K562 (cell line): ENCODE measurements around the gene KMT2A. TPM values are rescaled to one million over a fixed set of nuclear protein-coding genes. Genes with fewer than 3 reads are reported as not detected.

Source experiments
- BRF1 ChIP-seq: IDR thresholded peaks from 3 replicates; pipeline ENCODE4 v1.6.1; 2011; ENCODE audit warnings: borderline replicate concordance, mild to moderate bottlenecking; ENCODE audit not compliant: insufficient read length; ENCODE audit errors: extremely low read depth
- CBFB ChIP-seq: sonication (generic); formaldehyde crosslinking; IDR thresholded peaks from 2 replicates; pipeline ENCODE4 v1.4.0; 2020; ENCODE audit warnings: mild to moderate bottlenecking, missing genetic modification reagents
- CHD1 ChIP-seq: fragments of 200-600 bp; sonication (generic); IDR thresholded peaks from one replicate; pipeline ENCODE4 v1.6.1; 2012; ENCODE audit warnings: mild to moderate bottlenecking, moderate library complexity, low read length, inconsistent platforms
- DIDO1 ChIP-seq: fragments of 450-650 bp; IDR thresholded peaks from 2 replicates; pipeline ENCODE4 v1.6.1; 2016; ENCODE audit warnings: low read depth, missing biosample characterization, missing genetic modification characterization
- DPF2 ChIP-seq: fragments of 450-650 bp; IDR thresholded peaks from 2 replicates; pipeline ENCODE4 v1.6.1; 2016
- ELF2 ChIP-seq: fragments of 250-450 bp; sonication (Bioruptor Pico); IDR thresholded peaks from 2 replicates; pipeline ENCODE4 v1.5.0; 2021; ENCODE audit warnings: mild to moderate bottlenecking
- ETV1 ChIP-seq: fragments of 450-650 bp; conservative IDR thresholded peaks from 2 replicates; pipeline ENCODE4 v1.6.1; 2016; ENCODE audit warnings: missing genetic modification characterization, control low read depth, low read depth, missing compliant biosample characterization
- FOXK1 ChIP-seq: sonication (generic); formaldehyde crosslinking; IDR thresholded peaks from 2 replicates; pipeline ENCODE4 v1.8.0; 2022; ENCODE audit warnings: missing genetic modification reagents, mild to moderate bottlenecking, borderline replicate concordance
- HDAC2 ChIP-seq: fragments of 450-650 bp; IDR thresholded peaks from 2 replicates; pipeline ENCODE4 v1.6.1; 2016; ENCODE audit warnings: mild to moderate bottlenecking
- MAFK ChIP-seq: IDR thresholded peaks from 2 replicates; pipeline ENCODE4 v1.6.1; 2011; ENCODE audit warnings: low read length, improper control_type of control experiment
- MYC ChIP-seq, 2 experiments: fragments of 250-450 bp in 1 of 2; sonication (Bioruptor Pico) in 1 of 2; IDR thresholded peaks; 2 replicates each; pipeline versions ENCODE4 v1.5.1 to v1.6.1; 2012 to 2021; ENCODE audit warnings: low read depth in 2 of 2, borderline replicate concordance in 1 of 2, improper control_type of control experiment in 1 of 2, low read length in 1 of 2, mild to moderate bottlenecking in 1 of 2, moderate library complexity in 1 of 2
- RBM14 ChIP-seq: fragments of 200-400 bp; formaldehyde crosslinking; IDR thresholded peaks from 2 replicates; pipeline ENCODE4 v1.6.1; 2018; ENCODE audit warnings: low read depth, mild to moderate bottlenecking, low read length, moderate library complexity, borderline replicate concordance; ENCODE audit not compliant: insufficient read depth
- SIN3A ChIP-seq, 2 experiments: fragments of 150-350 bp in 1 of 2; IDR thresholded peaks; 2 replicates each; pipeline ENCODE4 v1.6.1; 2011 to 2016; ENCODE audit warnings: borderline replicate concordance in 2 of 2, low read depth in 2 of 2, low read length in 2 of 2, mild to moderate bottlenecking in 2 of 2, moderate library complexity in 2 of 2; ENCODE audit not compliant: control insufficient read depth in 1 of 2
- SRSF1 ChIP-seq: fragments of 200-400 bp; formaldehyde crosslinking; IDR thresholded peaks from 2 replicates; pipeline ENCODE4 v1.6.1; 2017; ENCODE audit warnings: mild to moderate bottlenecking, low read depth, low read length, moderate library complexity
- ZNF23 ChIP-seq: fragments of 250-450 bp; sonication (Bioruptor Pico); IDR thresholded peaks from 2 replicates; pipeline ENCODE4 v1.4.0; 2020; ENCODE audit warnings: mild to moderate bottlenecking
- ZNF75A ChIP-seq: fragments of 450-650 bp; formaldehyde crosslinking; IDR thresholded peaks from 2 replicates; pipeline ENCODE4 v1.4.0; 2020; ENCODE audit warnings: mild to moderate bottlenecking
- polyA plus RNA-seq, 8 experiments: library from polyadenylated mRNA; depleted of rRNA in 4 of 8; stranded (reverse) in 5 of 8; unstranded in 3 of 8; fragments of >200 nt; fragmentation: Nextera tagmentation in 2 of 8; fragmentation: Illumina TruSeq in 1 of 8; extraction: Ambion mirVana in 2 of 8; extraction: Trizol in 1 of 8; gene quantifications; 2 replicates each; pipeline versions ENCODE4 v1.2.1 to v1.2.3, GENCODE V29; 2011 to 2014; ENCODE audit warnings: inconsistent platforms in 1 of 8, missing spikeins in 1 of 8
- total RNA-seq, 7 experiments: library from RNA; depleted of rRNA in 6 of 7; stranded (reverse); fragments of >200 nt in 6 of 7; fragmentation: Illumina TruSeq in 2 of 7; extraction: Trizol in 2 of 7; gene quantifications; 2 replicates each; pipeline versions ENCODE4 v1.2.1 to v1.2.3, GENCODE V29; 2011 to 2021; ENCODE audit warnings: low replicate concordance in 1 of 7
- TF ChIP-seq, protein P1 (sequence below), 3 experiments: fragments of 200-800 bp in 1 of 3; sonication (Bioruptor generic) in 1 of 3; sonication (generic) in 1 of 3; formaldehyde crosslinking in 1 of 3; IDR thresholded peaks; 2 replicates each; pipeline versions ENCODE4 v1.6.1 to v1.8.0; 2016 to 2022; ENCODE audit warnings: mild to moderate bottlenecking in 2 of 3, missing compliant biosample characterization in 2 of 3, missing genetic modification characterization in 2 of 3, missing genetic modification reagents in 1 of 3
- TF ChIP-seq, protein P2 (sequence below): fragments of 250-450 bp; sonication (Bioruptor Pico); IDR thresholded peaks from 2 replicates; pipeline ENCODE4 v1.5.0; 2021; ENCODE audit warnings: mild to moderate bottlenecking, moderate library complexity
- TF ChIP-seq, protein P3 (sequence below): sonication (generic); formaldehyde crosslinking; IDR thresholded peaks from 2 replicates; pipeline ENCODE4 v1.8.0; 2022; ENCODE audit warnings: mild to moderate bottlenecking, low read depth, missing genetic modification reagents
- TF ChIP-seq, protein P4 (sequence below): fragments of 250-450 bp; sonication (Bioruptor Pico); IDR thresholded peaks from 2 replicates; pipeline ENCODE4 v1.8.0; 2022; ENCODE audit warnings: inconsistent platforms, mild to moderate bottlenecking, moderate library complexity, borderline replicate concordance

KMT2A gene
- total and polyA plus RNA-seq, 9 of the 15 experiments (the other 6 are each of a cell fraction or from before 2014, with no cell fraction given) = 9.6 to 59.9 (median 32.6) TPM

DNA sequence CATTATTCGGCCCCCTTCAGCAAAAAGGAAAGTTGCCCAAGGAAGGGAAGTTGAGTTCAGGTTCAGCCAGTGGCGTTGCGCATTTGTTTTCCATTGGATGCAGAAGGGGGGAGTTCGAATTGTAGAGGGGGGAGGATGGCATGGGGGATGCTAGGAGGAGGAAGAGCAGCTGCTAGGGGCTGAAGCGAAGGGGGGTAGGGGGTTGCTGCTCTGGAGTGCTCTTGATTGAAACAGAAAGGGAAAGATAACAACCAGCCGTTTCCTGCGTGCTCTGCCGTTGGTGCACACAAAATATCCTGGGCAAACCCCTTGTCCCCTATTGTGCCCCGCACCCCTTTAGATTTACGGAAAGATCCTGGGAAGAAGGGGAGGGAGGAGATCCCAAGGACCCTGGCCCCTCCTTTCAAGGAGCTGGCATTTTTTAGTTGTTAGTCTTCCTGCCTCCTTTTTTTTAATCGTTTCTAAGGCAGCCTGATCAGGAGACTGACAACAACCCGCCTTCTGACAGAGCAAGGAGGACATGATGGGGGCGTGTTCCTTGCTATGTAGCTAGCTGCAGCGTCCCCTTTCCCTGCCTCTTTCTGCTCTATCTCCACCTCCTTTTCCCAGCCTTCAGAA is 2.1 kb downstream of the KMT2A start (continued):
- TF ChIP-seq CBFB (CRISPR knock-in tag) (no peak), MAFK (no peak), DIDO1 (tag) (no peak), BRF1 (no peak), SIN3A (IDR thresholded peaks at IDR 0.05; ENCODE audit: borderline replicate concordance in 2 of 2, control insufficient read depth in 1 of 2, low read depth in 2 of 2, low read length in 2 of 2) (peak; percentile 34 to 88; a peak in 2 of 4 replicates), ZNF23 (CRISPR knock-in tag) (no peak), ZNF75A (CRISPR knock-in tag) (no peak), ETV1 (tag) (0 out of 2 replicates have a peak, but pooled peaks have one; percentile 32), DPF2 (0 out of 2 replicates have a peak, but pooled peaks have one; percentile 22), CHD1 (peak; percentile 20), SRSF1 (no peak), MYC (IDR thresholded peaks at IDR 0.05; ENCODE audit: low read depth, low read length) (no peak), MYC (CRISPR knock-in tag; IDR thresholded peaks at IDR 0.05; ENCODE audit: borderline replicate concordance, low read depth) (no peak), RBM14 (no peak), ELF2 (CRISPR knock-in tag) (no peak), HDAC2 (peak; percentile 70), FOXK1 (CRISPR knock-in tag) (no peak)
- TF ChIP-seq, protein P1, sequence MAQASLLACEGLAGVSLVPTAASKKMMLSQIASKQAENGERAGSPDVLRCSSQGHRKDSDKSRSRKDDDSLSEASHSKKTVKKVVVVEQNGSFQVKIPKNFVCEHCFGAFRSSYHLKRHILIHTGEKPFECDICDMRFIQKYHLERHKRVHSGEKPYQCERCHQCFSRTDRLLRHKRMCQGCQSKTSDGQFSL (CRISPR knock-in tag; IDR thresholded peaks at IDR 0.05) = no peak
- TF ChIP-seq, protein P1 (tag; IDR thresholded peaks at IDR 0.05) = no peak
- TF ChIP-seq, protein P2, sequence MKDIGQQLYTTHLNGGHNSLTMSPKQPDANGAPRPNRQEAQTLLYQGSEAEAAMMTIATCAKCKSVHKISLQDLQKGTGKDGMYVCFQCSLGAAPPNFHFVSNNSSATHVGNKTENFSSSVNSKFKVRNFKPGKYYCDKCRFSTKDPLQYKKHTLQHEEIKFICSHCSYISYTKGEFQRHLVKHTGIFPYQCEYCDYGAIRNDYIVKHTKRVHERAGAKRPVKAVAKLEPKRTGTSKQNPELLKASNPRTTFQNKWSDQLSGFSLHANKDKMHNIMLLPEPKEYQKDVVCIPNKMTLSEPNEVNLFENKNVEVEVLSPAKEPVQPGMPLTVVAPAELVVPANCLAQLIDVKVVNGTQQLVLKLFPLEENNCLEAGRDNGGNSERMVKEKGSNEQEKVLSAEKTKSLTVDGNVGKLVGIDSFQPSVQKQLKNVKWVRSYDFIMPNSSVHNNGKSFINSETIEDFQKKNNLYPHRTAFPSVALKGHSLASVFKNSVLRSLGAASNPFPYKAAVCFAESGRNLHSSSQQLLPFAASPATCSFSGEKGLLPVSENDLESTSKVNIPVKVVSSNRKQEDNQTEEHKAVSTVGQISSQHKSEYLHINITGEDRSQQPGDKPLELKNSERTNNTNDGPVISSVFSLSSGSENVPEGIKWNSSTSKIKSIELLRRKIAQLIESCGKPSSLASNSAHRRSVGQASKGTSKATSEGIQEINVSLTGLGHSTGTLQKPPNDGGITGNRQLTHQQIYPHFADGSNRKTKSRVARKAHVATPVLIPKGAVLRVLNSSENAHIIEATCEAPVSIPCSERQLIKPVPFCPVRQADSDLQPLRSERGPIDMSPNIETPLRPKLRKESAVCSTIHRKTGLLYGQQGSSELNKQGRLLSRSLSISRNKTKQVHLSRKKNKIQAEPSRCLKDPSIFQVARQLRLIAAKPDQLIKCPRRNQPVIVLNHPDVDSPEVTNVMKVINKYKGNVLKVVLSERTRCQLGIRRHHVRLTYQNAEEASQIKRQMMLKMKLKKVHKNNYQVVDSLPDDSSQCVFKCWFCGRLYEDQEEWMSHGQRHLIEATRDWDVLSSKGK (CRISPR knock-in tag) = no peak
- TF ChIP-seq, protein P3, sequence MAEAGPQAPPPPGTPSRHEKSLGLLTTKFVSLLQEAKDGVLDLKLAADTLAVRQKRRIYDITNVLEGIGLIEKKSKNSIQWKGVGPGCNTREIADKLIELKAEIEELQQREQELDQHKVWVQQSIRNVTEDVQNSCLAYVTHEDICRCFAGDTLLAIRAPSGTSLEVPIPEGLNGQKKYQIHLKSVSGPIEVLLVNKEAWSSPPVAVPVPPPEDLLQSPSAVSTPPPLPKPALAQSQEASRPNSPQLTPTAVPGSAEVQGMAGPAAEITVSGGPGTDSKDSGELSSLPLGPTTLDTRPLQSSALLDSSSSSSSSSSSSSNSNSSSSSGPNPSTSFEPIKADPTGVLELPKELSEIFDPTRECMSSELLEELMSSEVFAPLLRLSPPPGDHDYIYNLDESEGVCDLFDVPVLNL = no peak
- TF ChIP-seq, protein P4, sequence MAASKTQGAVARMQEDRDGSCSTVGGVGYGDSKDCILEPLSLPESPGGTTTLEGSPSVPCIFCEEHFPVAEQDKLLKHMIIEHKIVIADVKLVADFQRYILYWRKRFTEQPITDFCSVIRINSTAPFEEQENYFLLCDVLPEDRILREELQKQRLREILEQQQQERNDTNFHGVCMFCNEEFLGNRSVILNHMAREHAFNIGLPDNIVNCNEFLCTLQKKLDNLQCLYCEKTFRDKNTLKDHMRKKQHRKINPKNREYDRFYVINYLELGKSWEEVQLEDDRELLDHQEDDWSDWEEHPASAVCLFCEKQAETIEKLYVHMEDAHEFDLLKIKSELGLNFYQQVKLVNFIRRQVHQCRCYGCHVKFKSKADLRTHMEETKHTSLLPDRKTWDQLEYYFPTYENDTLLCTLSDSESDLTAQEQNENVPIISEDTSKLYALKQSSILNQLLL (CRISPR knock-in tag) = no peak
